Memory B cell (primary cell): Measurements from ENCODE around the gene TCHP.
"Not testable (repeated sequence)": the region's sequence is repeated elsewhere in the genome, so short reads cannot be mapped to it uniquely, and the experiment has no call there.

Experiments
- ATAC-seq: fragments of 150-1000 bp; cut with Tn5 transposase; 2 replicates; pipeline ENCODE4 v1.10.0; 2021; ENCODE audit warnings: low read depth, mild to moderate bottlenecking, moderate library complexity
- DNase-seq, 2 donors: peaks; one replicate each; pipeline ENCODE4 v3.0.0; 2022; ENCODE audit warnings: low spot score in 2 of 2
- H3K27ac Mint-ChIP-seq: one replicate; pipeline ENCODE4 v1.8.0; 2022; ENCODE audit warnings: mild to moderate bottlenecking, moderate library complexity, mixed read lengths
- H3K27me3 Mint-ChIP-seq: one replicate; pipeline ENCODE4 v1.8.0; 2022; ENCODE audit warnings: mixed read lengths
- H3K36me3 Mint-ChIP-seq: one replicate; pipeline ENCODE4 v1.8.0; 2022; ENCODE audit warnings: mild to moderate bottlenecking, mixed read lengths
- H3K4me1 Mint-ChIP-seq: one replicate; pipeline ENCODE4 v1.8.0; 2022; ENCODE audit warnings: mixed read lengths
- H3K4me3 Mint-ChIP-seq: one replicate; pipeline ENCODE4 v1.8.0; 2022; ENCODE audit warnings: mild to moderate bottlenecking, moderate library complexity, mixed read lengths
- H3K9me3 Mint-ChIP-seq: one replicate; pipeline ENCODE4 v1.8.0; 2022; ENCODE audit warnings: mixed read lengths

TCHP gene

GRCh38 chr12:109888179-109889020, 11.7 kb upstream of the TCHP start:
- peaks cover 37% of the 10 kb centered on the region for H3K4me1 Mint-ChIP-seq
- H3K9me3 Mint-ChIP-seq: no peaks in the 10 kb centered on the region
- peak overlapping the region; percentile 97 for H3K27ac Mint-ChIP-seq
- H3K36me3 Mint-ChIP-seq: no peaks in the 10 kb centered on the region
- peak overlapping the region; percentile 76 for H3K4me3 Mint-ChIP-seq
- no peak for DNase-seq
- peak; percentile 73 for ATAC-seq
- no peaks in the 10 kb centered on the region for H3K27me3 Mint-ChIP-seq

- Mint-ChIP-seq H3K36me3 (no peaks in the 10 kb centered on the region), H3K9me3 (no peaks in the 10 kb centered on the region), H3K27me3 (no peaks in the 10 kb centered on the region), H3K4me3 (no peak overlapping the region), H3K4me1 (peaks cover 36% of the 10 kb centered on the region), H3K27ac (no peak overlapping the region)
- DNase-seq (no peak), ATAC-seq (no peak)
These were observed 9.4 kb upstream of the TCHP start for GRCh38 chr12:109890620-109891170.

GRCh38 chr12:109891731-109892130, 8.3 kb upstream of the TCHP start:
- H3K4me1 Mint-ChIP-seq: peaks cover 36% of the 10 kb centered on the region
- not testable (repeated sequence) for ATAC-seq, H3K9me3 Mint-ChIP-seq, H3K27me3 Mint-ChIP-seq, DNase-seq, H3K36me3 Mint-ChIP-seq, H3K4me3 Mint-ChIP-seq
- H3K27ac Mint-ChIP-seq: peak overlapping the region; percentile 29

- H3K4me3 Mint-ChIP-seq: peak overlapping the region; percentile 3
- no peaks in the 10 kb centered on the region for H3K36me3 Mint-ChIP-seq
- peaks cover 36% of the 10 kb centered on the region for H3K4me1 Mint-ChIP-seq
- peak overlapping the region; percentile 29 for H3K27ac Mint-ChIP-seq
- DNase-seq: no peak
- no peak for ATAC-seq
- no peaks in the 10 kb centered on the region for H3K9me3 Mint-ChIP-seq
- no peaks in the 10 kb centered on the region for H3K27me3 Mint-ChIP-seq
These were observed 7.8 kb upstream of the TCHP start for GRCh38 chr12:109892165-109892715.

- DNase-seq (no peak), ATAC-seq (peak; percentile 77)
- H3K27me3 Mint-ChIP-seq: no peaks in the 10 kb centered on the region
- H3K27ac Mint-ChIP-seq: no peak overlapping the region
- H3K36me3 Mint-ChIP-seq: no peaks in the 10 kb centered on the region
- H3K4me1 Mint-ChIP-seq: peaks cover 32% of the 10 kb centered on the region
- H3K4me3 Mint-ChIP-seq: peak overlapping the region; percentile 5
- H3K9me3 Mint-ChIP-seq: no peaks in the 10 kb centered on the region
These were observed 7.3 kb upstream of the TCHP start for GRCh38 chr12:109892748-109893147.

- no peaks in the 10 kb centered on the region for H3K9me3 Mint-ChIP-seq
- DNase-seq: no peak
- no peak overlapping the region for H3K27ac Mint-ChIP-seq
- H3K4me3 Mint-ChIP-seq: no peak overlapping the region
- no peaks in the 10 kb centered on the region for H3K36me3 Mint-ChIP-seq
- peaks cover 26% of the 10 kb centered on the region for H3K4me1 Mint-ChIP-seq
- no peak for ATAC-seq
- H3K27me3 Mint-ChIP-seq: no peaks in the 10 kb centered on the region
These were observed 6.6 kb upstream of the TCHP start for GRCh38 chr12:109893261-109893995.

- DNase-seq (no peak), ATAC-seq (no peak)
- H3K9me3 Mint-ChIP-seq: no peaks in the 10 kb centered on the region
- H3K27ac Mint-ChIP-seq: no peak overlapping the region
- H3K36me3 Mint-ChIP-seq: no peaks in the 10 kb centered on the region
- H3K27me3 Mint-ChIP-seq: no peaks in the 10 kb centered on the region
- H3K4me3 Mint-ChIP-seq: no peak overlapping the region
- H3K4me1 Mint-ChIP-seq: peaks cover 15% of the 10 kb centered on the region
These were observed 5.1 kb upstream of the TCHP start for GRCh38 chr12:109894939-109895338.

- Mint-ChIP-seq H3K9me3 (no peaks in the 10 kb centered on the region), H3K36me3 (no peaks in the 10 kb centered on the region), H3K4me3 (no peak overlapping the region), H3K27ac (no peak overlapping the region), H3K27me3 (no peaks in the 10 kb centered on the region), H3K4me1 (peaks cover 22% of the 10 kb centered on the region)
- ATAC-seq (no peak), DNase-seq (no peak)
These were observed 3.9 kb upstream of the TCHP start for GRCh38 chr12:109896188-109896587.

GRCh38 chr12:109897029-109897428, 3.0 kb upstream of the TCHP start:
- Mint-ChIP-seq H3K9me3 (no peaks in the 10 kb centered on the region), H3K36me3 (no peaks in the 10 kb centered on the region), H3K4me1 (peaks cover 27% of the 10 kb centered on the region), H3K27ac (no peak overlapping the region), H3K4me3 (no peak overlapping the region), H3K27me3 (no peaks in the 10 kb centered on the region)
- no peak for ATAC-seq
- DNase-seq: no peak

- not testable (repeated sequence) for H3K36me3 Mint-ChIP-seq, H3K9me3 Mint-ChIP-seq, H3K27me3 Mint-ChIP-seq, ATAC-seq, H3K27ac Mint-ChIP-seq, DNase-seq
- peak overlapping the region; percentile 28 for H3K4me3 Mint-ChIP-seq
- peaks cover 15% of the 10 kb centered on the region for H3K4me1 Mint-ChIP-seq
These were observed 729 bp upstream of the TCHP start for GRCh38 chr12:109899345-109899744.

- H3K4me1 Mint-ChIP-seq: peaks cover 15% of the 10 kb centered on the region
- no peak for ATAC-seq
- no peaks in the 10 kb centered on the region for H3K9me3 Mint-ChIP-seq
- no peak for DNase-seq
- H3K27ac Mint-ChIP-seq: peak overlapping the region; percentile 89
- no peaks in the 10 kb centered on the region for H3K27me3 Mint-ChIP-seq
- peak overlapping the region; percentile 86 for H3K4me3 Mint-ChIP-seq
- peaks cover 19% of the 10 kb centered on the region for H3K36me3 Mint-ChIP-seq
These were observed 892 bp downstream of the TCHP start for GRCh38 chr12:109900752-109901580.

GRCh38 chr12:109902891-109903418, 2.9 kb downstream of the TCHP start:
- no peak overlapping the region for H3K27ac Mint-ChIP-seq
- no peaks in the 10 kb centered on the region for H3K27me3 Mint-ChIP-seq

GRCh38 chr12:109905301-109905700, 5.2 kb downstream of the TCHP start:
- DNase-seq (no peak), ATAC-seq (no peak)
- H3K4me3 Mint-ChIP-seq: no peak overlapping the region
- H3K36me3 Mint-ChIP-seq: peaks cover 37% of the 10 kb centered on the region
- peaks cover 12% of the 10 kb centered on the region for H3K4me1 Mint-ChIP-seq
- H3K9me3 Mint-ChIP-seq: no peaks in the 10 kb centered on the region
- no peaks in the 10 kb centered on the region for H3K27me3 Mint-ChIP-seq
- H3K27ac Mint-ChIP-seq: no peak overlapping the region

More at GRCh38 chr12:109902891-109903418, 2.9 kb downstream of the TCHP start:
- Mint-ChIP-seq H3K36me3 (peaks cover 29% of the 10 kb centered on the region), H3K9me3 (no peaks in the 10 kb centered on the region), H3K4me3 (no peak overlapping the region), H3K4me1 (peaks cover 15% of the 10 kb centered on the region)
- DNase-seq (no peak), ATAC-seq (no peak)
